HL-60 (cell line): ENCODE measurements around the gene PRR9.

Experiments used
- CTCF ChIP-seq: IDR thresholded peaks from one replicate; pipeline ENCODE4 v1.5.1; 2011; ENCODE audit warnings: low read length, control low read depth, inconsistent platforms; ENCODE audit not compliant: insufficient read depth
- POLR2AphosphoS5 ChIP-seq: IDR thresholded peaks from 2 replicates; pipeline ENCODE4 v1.6.1; 2012; ENCODE audit warnings: low read depth
- REST ChIP-seq: IDR thresholded peaks from 2 replicates; pipeline ENCODE4 v1.6.1; 2012; ENCODE audit warnings: low read depth; ENCODE audit not compliant: insufficient replicate concordance

- TF ChIP-seq CTCF (no peak), REST (no peak), POLR2AphosphoS5 (no peak)
These were observed 38.5 kb upstream of the PRR9 start for GRCh38 chr1:153178922-153179321.
